HG03442 (cell line): ENCODE results near the gene REM2.
"Not testable (repeated sequence)": the region's sequence is repeated elsewhere in the genome, so short reads cannot be mapped to it uniquely, and the experiment has no call there.

ENCODE experiments used
- ATAC-seq: cut with Tn5 transposase; IDR thresholded peaks from one replicate; pipeline ENCODE4 v1.9.1; 2021; ENCODE audit warnings: mild to moderate bottlenecking, moderate library complexity; ENCODE audit not compliant: unreplicated experiment

The REM2 gene

DNA sequence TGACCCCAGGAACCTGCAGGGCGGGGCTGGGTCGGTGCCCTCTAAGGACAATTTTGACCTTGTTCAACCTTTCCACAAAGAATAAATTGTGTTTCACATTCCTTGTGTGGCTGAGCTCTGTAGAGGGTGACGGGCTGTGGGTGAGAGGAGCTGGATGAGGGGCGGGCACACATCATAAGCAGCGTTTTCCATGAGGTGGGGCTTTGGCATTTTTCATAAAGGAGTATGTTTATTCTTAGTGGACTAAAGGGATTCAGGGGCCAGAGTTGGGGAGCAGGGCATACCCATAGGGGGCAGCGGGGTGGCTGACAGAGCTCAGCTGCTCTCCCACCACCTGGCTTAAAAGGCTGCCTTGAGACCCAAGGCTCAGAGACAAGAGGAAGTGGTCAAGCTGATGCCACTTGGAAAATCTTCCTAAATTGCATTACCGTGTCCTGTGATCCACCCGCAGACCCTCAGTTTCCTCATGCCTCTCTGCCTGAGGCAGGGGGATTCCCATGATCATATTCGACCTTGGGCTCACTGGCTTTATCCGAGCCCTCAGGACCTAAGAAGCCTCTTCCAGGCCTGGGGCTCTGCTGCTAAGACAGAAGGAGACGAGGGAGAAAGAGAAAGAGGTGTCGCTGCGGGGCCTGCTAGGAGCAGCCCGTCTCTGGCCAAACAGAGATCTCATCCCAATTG, 35.2 kb upstream of the REM2 start:
- no peak for ATAC-seq

- no peak for ATAC-seq
Observed at GRCh38 chr14:22848351-22849164, 34.5 kb upstream of the REM2 start.

DNA sequence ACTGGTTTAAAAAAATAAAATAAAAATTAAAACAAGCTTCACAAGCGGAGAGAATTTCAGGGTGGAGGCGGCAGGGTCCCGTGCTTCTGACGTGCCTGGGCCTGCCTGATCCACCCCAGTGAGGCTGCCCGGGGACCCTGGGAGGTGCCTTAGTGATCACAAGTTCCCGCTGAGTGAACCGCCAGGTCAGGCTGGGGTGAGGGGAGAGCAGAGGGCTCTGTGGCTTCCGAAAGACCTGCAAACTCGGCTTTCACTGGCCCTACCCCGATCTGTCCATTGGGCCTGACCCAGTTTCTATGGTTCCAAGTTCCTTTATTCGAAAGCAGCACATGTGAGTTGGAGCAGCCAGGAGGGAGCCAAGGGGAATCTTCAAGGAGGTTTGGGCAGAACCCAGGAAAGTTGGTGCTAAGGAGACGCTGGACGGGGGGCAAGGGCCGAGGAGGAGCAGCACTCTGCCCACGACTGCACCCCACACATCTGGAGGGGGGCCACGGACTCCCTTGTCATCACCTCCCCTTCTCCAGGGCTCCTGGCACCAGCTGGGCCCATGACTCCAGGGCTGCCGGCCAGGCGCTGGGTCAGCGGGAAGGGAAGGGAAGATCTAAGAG, 33.7 kb upstream of the REM2 start:
- no peak for ATAC-seq

GRCh38 chr14:22850944-22851764, 31.9 kb upstream of the REM2 start:
- ATAC-seq: no peak

DNA sequence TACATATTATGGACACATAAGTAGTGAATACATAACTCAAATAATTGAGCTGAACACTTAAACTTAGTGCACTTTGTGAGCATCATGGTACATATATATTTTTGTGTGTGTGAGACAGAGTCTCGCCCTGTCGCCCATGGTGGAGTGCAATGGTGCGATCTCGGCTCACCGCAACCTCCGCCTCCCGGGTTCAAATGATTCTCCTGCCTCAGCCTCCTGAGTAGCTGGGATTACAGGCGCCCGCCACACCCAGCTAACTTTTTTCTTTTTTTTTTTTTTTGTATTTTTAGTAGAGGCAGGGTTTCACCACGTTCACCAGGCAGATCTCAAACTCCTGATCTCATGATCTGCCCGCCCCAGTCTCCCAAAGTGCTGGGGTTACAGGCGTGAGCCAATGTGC, 30.8 kb upstream of the REM2 start:
- not testable (repeated sequence) for ATAC-seq

DNA sequence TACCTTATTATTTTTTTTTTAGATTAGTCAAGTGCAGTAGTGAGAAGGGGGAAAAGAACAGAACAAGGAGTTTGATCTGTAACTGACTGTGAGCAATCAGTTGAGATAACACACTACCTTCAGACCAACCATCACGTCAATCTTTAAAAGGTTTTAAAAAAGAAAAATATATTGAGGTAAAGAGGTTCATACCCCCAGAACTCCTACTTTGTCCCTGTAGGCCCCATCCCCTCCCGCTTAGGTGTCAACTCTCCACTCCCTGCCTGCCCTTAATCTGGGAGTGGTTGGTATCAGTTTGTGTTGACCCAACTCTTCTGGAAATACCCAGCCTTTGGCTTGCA, 30.5 kb upstream of the REM2 start:
- no peak for ATAC-seq

GRCh38 chr14:22852940-22853767, 29.9 kb upstream of the REM2 start:
- peak; percentile 63 for ATAC-seq

- ATAC-seq: not testable (repeated sequence)
Observed at GRCh38 chr14:22854296-22854695, 28.7 kb upstream of the REM2 start.

DNA sequence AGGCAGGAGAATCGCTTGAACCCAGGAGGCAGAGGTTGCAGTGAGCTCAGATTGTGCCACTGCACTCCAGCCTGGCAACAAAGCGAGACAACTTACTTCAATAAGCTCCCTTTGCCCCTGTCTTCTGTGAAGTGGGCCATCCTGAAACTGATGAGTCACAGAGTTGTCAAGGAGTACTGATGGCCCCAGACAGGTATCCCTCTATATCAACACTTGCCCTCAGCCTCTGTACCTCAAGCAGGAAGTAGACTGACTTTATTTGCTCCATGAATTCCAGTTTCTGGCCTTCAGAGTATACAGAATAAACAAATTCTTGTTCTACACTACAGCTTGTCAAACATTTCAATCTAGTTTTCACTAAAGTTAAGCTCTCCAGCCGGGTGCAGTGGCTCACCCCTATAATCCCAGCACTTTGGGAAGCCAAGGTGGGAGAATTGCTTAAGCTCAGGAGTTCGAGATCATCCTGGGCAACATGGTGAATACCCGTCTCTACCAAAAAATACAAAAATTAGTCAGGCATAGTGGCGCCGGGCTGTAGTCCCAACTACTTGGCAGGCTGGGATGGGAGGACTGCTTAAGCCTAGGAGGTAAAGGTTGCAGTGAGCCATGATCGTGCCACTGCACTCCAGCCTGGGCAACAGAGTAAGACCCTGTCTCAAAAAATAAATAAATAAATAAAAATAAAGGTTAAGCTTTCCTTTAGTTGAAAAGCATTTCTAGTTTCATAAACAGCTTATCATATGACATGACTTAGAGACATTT, 27.9 kb upstream of the REM2 start:
- no peak for ATAC-seq

GRCh38 chr14:22856428-22856827, 26.6 kb upstream of the REM2 start:
- no peak for ATAC-seq

DNA sequence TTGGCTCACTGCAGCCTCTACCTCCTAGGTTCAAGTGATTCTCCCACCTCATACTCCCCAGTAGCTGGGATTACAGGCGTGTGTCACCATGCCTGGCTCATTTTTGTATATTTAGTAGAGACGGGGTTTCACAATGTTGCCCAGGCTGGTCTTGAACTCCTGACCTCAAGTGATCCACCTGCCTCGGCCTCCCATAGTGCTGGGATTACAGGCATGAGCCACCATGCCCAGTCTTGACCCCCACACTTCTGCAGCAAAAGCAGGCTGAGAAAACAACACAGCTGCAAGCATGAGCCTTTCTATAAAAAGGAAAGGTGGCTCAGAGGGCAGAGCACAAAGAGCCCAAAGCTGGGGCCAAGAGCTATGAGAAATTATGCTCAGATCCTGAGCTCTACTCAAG, 22.6 kb upstream of the REM2 start:
- ATAC-seq: not testable (repeated sequence)

DNA sequence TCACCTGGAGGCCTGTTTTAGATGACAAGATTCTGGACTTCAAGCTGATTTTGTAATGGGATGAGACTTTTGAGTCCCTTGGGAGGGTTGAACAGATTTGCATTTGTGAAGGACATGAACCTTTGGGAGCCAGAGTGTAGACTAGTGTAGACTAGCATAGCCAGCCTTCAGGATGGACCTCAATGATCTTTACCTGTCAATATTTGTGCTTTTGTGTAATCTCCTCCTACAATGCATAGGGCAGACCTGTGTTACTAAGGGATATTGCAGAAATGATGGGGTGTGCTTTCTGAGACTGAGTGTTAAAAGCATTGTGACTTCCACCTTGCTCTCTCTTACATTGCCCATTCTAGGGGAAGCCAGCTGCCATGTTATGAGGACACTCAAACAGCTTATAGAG, 21.4 kb upstream of the REM2 start:
- no peak for ATAC-seq

GRCh38 chr14:22864979-22865378, 18.0 kb upstream of the REM2 start:
- no peak for ATAC-seq

- ATAC-seq: no peak
Observed at GRCh38 chr14:22865424-22866405, 17.3 kb upstream of the REM2 start.

GRCh38 chr14:22866874-22867273, 16.1 kb upstream of the REM2 start:
- ATAC-seq: no peak

DNA sequence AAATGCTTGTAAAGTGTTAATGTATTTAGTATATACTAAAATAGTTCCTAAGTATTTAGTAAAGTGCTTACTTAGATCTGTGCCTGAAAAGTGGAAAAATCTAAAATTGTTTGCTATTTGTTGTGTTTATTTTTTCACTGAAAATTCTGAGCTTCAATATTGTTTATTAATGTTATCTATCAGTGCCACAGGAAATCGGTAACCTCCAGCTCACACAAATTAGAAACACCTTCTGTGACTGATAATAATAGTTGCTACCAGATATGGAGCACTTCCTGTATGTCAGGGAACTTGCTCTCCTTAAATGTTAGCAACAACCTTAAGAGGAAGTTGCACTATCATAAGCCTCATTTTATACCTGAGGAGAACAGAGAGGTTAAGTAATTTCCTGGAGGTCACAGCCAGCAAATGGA, 12.2 kb upstream of the REM2 start:
- ATAC-seq: peak; percentile 39

GRCh38 chr14:22871224-22872032, 11.6 kb upstream of the REM2 start, which contains the start of gene LRP10:
LRP10 (plus strand) TSS chr14:22871740; CDS start chr14:22872304, 564 bp downstream.
- peak; percentile 75 for ATAC-seq
